RPMI7951 (cell line): Measurements from ENCODE around the gene MMAB. TPM values are rescaled to one million over a fixed set of nuclear protein-coding genes. Genes with fewer than 3 reads are reported as not detected.
"Not testable (repeated sequence)": the region's sequence is repeated elsewhere in the genome, so short reads cannot be mapped to it uniquely, and the experiment has no call there.

ENCODE experiments used
- DNase-seq: peaks from one replicate; pipeline ENCODE4 v3.0.0-alpha.2; 2012; ENCODE audit warnings: low read depth
- total RNA-seq: library from RNA; depleted of rRNA; stranded (reverse); fragments of >200 nt; shearing (Covaris generic); gene quantifications from 2 replicates; pipeline ENCODE4 v1.2.3, GENCODE V29; 2014

Gene MMAB
- total RNA-seq, 1 experiment from 2014 or later: 26.1 TPM

DNA sequence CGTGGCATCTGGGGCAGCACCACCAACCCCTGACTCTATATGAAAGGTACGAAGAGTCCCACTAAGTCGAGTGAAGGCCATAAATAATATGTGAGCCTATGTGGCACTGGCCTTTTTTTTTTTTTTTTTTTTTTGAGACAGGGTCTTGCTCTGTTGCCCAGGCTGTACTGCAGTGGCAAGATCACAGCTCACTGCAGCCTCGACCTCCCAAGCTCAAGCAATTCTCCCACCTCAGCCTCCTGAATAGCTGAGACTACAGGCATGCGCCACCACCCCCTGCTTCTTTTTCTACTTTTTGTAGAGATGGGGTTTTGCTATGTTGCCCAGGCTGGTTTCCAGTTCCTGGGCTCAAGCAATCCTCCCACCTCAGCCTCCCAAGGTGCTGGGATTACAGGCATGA is 28.8 kb upstream of the MMAB start:
- not testable (repeated sequence) for DNase-seq

DNA sequence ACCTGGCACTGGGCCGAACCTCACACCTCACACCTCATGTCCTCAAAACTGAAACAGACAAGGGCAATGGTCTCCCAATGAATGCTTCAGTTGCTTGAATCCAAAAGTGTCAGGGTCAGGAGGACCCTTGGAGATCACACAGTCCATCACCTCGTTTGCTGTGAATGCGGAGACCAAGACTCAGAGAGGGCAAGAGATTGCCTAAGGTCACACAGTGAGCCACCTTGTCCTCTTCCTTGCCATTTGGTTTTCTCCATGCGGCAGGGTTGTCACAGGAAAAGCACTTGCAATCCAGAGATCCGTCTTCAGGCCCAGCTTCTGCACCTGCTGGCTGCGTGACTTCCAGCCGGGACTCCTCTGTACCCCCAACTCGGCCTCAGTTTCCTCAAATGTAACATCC is 28.3 kb upstream of the MMAB start:
- DNase-seq: no peak

GRCh38 chr12:109600995-109601394 is 27.7 kb upstream of the MMAB start:
- no peak for DNase-seq

DNA sequence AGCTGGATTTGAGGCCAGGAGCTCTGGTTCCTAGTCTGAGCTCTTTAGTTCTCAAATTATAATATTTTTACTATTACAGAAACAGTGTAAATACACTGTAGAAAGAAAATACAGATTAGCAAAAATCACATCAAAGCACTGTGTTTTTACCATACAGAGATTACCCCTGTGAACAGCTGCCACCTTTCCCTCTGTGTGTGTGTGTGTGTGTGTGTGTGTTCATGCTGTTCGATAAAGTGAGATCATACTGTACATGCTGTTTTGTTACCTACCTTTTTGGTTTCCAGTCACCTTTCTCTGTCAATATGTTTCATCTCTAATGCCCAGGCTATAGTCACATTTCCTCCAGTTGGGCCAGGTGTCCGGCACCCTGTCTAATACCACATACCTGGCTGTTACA is 27.2 kb upstream of the MMAB start:
- DNase-seq: no peak

DNA sequence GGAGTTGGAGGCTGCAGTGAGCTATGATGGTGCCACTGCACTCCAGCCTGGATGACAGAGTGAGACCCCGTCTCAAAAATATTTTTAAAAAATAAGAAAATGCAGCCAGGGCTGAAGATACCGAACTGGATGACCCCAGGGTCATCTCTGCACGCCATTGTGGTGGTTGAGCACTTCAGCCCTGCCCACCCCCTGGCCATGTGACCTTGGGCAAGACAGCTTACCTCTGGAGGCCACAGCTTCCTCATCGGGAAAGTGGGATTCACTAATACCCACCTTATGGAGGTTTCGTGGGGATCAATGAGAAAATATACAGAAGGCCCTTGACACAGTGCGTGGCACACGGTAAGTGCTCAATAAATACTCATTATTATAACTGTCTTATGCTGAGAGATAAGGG is 25.8 kb upstream of the MMAB start:
- no peak for DNase-seq

DNA sequence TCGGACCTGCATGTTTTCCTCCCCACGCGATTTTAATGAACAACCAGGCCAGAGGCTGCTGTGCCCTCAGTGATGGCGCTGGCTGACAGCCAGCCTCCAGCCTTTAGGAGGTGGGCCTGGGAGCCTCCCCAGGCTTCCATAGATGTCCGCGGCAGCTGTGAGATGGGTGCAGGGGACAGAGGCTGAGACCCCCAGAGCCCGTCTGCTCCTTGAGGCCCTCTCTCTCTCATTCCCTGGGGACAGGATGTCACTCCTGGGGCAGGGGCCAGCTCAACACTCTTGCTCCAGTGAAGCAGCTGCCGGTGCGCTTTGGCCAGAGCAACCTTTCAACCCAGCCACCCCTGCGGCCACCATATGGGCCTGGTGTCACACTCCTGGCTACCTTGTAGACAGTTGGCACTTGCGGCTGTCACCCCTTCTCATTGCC is 25.1 kb upstream of the MMAB start:
- DNase-seq: no peak

GRCh38 chr12:109597795-109598427 is 24.6 kb upstream of the MMAB start:
- peak; percentile 65 for DNase-seq

GRCh38 chr12:109597414-109597794 is 24.1 kb upstream of the MMAB start:
- DNase-seq: no peak

- no peak for DNase-seq
These were observed 23.3 kb upstream of the MMAB start for GRCh38 chr12:109596418-109597244.

DNA sequence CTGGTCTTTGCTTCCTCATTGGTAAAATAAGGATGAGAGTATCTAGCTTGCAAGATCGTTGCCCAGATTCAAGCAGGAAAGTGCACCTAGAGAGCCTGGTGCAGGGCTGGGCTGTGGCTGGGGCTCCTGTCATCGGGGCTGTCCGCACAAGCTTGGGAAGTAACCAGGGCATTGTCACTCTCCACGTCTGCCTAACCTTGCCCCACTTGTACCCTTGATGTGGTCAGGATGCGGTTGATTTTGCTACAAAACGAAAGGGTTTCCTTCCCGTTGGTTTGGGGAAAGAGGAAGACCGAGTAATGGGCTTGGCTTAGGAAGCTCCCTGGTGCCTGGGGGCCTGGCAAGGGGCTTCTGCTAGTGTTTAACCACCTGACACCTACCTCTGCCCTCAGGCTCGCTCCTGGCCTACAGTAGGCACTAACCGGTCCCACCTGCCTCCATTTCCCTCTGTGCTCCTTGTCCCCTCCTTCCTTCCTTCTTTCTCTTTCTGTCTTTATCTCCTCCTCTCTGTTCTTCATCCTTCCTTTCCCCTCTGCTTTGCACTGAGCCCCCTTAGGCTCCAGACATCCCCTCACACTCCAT is 22.1 kb upstream of the MMAB start:
- no peak for DNase-seq

GRCh38 chr12:109594556-109595317 is 21.4 kb upstream of the MMAB start:
- DNase-seq: no peak

DNA sequence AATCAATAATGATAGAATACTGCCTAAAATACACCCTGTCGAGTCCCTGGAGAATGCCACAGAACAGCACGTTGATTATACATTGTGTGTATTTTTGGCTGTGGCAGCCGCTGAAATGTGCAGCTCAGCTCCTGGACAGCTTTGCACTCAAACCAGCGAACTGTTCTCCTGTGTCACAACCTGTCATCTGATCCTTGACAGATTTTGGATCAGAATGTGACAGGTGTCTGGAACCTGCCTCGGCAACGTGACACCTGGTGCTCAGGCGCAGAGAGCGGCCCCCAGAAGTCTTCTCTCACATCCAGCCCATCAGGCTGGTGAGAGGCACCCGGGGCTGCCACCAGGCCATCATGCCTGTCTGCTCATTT is 19.6 kb upstream of the MMAB start:
- DNase-seq: no peak

- no peak for DNase-seq
These were observed 19.0 kb upstream of the MMAB start for GRCh38 chr12:109592195-109592904.

DNA sequence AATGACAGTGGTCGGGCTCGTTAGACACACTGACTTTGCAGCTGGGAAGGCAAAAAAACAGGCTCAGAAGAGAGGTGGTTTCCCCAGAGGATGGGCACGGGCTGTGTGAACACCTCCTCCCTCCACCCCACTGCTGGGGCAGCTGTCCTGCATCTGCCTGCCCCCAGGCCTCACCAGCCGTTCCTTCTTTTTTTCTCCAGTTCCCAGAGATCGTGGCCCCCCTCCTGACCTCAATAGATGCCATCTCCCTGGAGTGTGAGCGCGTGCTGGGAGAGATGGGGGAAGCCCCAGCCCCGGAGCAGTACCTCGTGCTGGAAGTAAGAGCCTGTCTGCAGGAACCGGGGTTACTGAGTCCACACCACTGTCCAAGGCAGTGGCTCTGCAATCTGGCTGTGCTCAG is 17.7 kb upstream of the MMAB start:
- no peak for DNase-seq

DNA sequence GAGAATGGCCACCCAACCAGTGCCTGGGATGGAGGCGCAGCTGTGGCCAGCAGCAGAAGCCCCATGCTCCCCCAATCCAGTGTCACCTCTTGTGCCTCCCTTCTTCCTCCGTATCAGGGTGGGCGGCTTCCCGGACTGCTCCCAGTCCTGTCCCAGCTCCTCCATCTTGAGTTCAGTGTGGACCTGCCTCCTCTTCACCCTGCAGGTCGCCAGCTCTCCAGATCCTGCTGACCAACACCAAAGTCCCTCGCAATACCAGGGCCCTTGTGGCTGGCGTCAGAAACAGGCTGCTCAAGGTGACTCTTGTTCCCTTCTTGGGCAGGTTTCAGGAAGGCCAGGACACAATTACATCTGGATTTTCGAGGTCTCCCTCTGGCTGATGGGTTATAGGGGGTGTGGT is 17.3 kb upstream of the MMAB start:
- DNase-seq: no peak

DNA sequence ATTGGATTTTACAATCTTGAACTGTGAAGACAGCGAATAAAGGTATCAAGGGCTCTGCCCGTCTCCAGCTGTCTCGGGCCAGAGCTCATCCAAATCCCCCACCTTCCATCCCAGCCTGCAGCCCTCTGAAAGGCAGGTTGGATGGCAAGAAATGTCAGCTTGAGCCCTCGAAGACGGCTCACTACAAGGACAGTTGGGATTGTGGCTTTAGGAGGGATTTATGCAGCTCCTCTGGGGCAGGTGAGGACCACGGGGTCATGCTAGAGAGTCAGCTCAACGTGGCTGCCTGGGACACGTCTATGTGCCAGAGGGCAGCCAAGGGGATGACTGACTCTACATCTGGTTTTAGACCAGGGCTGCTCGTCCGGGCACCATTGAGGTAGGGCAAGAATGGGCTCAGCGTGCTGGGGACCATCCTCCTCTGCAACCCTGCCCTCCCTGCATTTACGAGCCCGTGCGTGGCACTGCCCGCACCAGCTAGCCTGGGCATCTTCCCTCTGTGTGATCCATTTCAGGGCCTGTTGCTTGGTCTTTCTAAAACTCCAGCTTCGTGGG is 16.5 kb upstream of the MMAB start:
- no peak for DNase-seq

DNA sequence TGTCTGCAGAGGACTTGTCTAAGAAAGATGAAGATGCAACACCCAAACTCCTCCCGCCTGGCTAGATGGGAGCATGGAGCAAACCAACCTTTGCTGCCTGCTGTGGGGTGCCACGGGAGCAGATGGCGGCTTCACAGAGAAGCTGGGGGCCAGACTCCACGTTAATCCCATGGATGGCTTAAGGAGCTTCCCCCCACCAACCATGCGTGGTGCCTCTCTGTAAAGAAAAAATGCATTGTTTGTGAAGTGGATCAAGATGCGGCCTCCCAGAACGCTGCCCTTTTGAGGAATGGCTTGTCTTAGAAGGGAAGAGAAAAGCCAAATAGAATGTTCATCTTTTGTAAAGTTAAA is 15.9 kb upstream of the MMAB start:
- DNase-seq: no peak

- DNase-seq: no peak
These were observed 15.3 kb upstream of the MMAB start for GRCh38 chr12:109588461-109589239.

- DNase-seq: no peak
These were observed 14.6 kb upstream of the MMAB start for GRCh38 chr12:109587921-109588320.

DNA sequence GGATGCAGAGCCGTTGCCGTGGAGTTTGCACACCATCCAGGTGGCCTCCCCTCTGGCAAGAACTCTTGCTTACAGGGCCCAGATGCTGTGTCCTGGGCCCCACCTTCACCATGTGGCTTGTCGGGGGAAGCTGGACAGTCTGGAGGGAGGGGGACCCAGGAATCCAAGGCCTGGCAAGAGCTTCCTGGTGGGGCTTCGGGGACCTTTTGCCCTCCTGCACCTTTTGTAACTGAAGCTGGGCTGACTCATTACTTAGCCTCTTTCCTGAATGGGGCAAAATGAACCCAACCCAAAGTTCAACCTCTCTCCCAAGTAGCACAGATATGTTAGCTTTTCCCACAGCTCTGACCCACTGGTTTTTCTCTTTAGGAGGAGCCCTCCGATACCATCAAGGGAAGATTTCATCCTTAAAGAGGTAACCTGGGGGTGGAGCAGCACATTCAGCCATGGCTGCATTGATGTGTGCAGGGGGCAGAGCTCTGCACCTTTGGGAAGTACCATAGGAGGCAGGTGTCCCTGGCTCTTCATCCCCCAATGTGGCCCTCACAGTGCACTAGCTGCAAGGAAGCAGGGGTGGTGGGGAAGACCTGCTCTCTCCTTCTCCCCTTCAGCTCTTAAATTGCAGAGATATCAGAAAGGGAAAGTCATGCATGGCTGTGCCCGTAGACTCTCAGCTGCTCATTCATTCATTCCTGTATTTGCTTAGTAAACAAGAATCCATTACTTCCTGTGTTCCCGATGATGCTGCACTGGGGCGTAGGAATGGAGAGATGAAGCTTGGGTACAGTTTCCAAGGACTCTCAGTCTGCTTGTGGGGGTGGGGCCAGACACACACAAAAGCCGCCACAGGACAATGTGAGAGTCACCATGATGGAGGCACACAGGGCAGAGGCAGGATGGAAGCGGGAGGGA is 13.3 kb upstream of the MMAB start:
- no peak for DNase-seq
